MM.1S (cell line): ENCODE data around the gene ADAMTS19.
A peak's percentile ranks its signal among the peaks of the same experiment; 100 is the strongest.

ENCODE experiments used
- EZH2phosphoT487 ChIP-seq: fragments of 300-600 bp; sonication (generic); IDR thresholded peaks from 2 replicates; pipeline ENCODE4 v1.6.1; 2018; ENCODE audit warnings: antibody characterized with exemption, low read length
- TF ChIP-seq, protein P1 (sequence below): fragments of 300-600 bp; sonication (generic); IDR thresholded peaks from 2 replicates; pipeline ENCODE4 v1.5.1; 2016; ENCODE audit warnings: antibody characterized with exemption, low read length, mixed read lengths

DNA sequence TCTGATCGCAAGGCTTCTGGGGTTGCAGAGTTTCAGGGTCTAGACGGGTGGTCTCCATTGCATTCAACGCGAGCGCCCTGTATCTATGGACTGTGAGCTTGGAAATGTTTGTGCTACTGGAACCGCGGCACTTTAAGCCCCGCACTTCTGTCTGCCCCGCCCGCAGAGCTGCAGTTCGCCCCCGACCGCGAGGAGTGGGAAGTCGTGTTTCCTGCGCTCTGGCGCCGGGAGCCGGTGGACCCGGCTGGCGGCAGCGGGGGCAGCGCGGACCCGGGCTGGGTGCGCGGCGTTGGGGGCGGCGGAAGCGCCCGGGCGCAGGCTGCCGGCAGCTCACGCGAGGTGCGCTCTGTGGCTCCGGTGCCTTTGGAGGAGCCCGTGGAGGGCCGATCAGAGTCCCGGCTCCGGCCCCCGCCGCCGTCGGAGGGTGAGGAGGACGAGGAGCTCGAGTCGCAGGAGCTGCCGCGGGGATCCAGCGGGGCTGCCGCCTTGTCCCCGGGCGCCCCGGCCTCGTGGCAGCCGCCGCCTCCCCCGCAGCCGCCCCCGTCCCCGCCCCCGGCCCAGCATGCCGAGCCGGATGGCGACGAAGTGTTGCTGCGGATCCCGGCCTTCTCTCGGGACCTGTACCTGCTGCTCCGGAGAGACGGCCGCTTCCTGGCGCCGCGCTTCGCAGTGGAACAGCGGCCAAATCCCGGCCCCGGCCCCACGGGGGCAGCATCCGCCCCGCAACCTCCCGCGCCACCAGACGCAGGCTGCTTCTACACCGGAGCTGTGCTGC is 1.0 kb downstream of the ADAMTS19 start:
- TF ChIP-seq, protein P1, sequence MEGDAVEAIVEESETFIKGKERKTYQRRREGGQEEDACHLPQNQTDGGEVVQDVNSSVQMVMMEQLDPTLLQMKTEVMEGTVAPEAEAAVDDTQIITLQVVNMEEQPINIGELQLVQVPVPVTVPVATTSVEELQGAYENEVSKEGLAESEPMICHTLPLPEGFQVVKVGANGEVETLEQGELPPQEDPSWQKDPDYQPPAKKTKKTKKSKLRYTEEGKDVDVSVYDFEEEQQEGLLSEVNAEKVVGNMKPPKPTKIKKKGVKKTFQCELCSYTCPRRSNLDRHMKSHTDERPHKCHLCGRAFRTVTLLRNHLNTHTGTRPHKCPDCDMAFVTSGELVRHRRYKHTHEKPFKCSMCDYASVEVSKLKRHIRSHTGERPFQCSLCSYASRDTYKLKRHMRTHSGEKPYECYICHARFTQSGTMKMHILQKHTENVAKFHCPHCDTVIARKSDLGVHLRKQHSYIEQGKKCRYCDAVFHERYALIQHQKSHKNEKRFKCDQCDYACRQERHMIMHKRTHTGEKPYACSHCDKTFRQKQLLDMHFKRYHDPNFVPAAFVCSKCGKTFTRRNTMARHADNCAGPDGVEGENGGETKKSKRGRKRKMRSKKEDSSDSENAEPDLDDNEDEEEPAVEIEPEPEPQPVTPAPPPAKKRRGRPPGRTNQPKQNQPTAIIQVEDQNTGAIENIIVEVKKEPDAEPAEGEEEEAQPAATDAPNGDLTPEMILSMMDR = peak; percentile 49
- no peak for TF ChIP-seq EZH2phosphoT487
